Measurements from ENCODE around the gene TGFBR3. TPM values are rescaled to one million over a fixed set of nuclear protein-coding genes. Genes with fewer than 3 reads are reported as not detected.

TGFBR3 gene
- total and polyA plus RNA-seq, 12 donors, result 6.6 to 36.7 (median 24.3) TPM

DNA sequence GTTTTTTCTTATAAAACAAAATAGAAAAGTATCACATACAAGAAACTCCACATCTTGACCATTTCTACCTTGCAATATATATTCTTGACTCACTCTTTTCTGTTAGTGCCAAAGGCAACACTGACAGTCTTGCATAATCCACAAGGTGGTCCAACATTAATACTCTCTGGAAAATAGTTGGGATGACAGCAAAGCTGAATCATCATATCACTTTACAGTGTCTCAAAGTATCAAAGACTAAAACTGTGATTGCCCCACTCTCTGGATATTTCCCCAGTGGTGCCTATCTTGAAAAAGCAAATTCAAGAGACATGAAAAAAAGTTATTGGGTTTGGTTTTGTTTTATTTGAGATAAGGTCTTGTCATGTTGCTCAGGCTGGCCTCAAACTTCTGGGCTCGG is 14.6 kb upstream of the TGFBR3 start:
- no peak overlapping the region for H3K4me3 ChIP-seq
- no peaks in the 10 kb centered on the region for H3K27me3 ChIP-seq
- DNase-seq (no peak), ATAC-seq (peak in 1 of 8 donors; percentile 42)
- H3K9me3 ChIP-seq, result no peaks in the 10 kb centered on the region
- intact Hi-C loops (cut with DNase I), result no loop called here
- peaks cover 0 to 7% (median 0%) of the 10 kb centered on the region in 9 donors for H3K4me1 ChIP-seq
- TF ChIP-seq, protein P1, sequence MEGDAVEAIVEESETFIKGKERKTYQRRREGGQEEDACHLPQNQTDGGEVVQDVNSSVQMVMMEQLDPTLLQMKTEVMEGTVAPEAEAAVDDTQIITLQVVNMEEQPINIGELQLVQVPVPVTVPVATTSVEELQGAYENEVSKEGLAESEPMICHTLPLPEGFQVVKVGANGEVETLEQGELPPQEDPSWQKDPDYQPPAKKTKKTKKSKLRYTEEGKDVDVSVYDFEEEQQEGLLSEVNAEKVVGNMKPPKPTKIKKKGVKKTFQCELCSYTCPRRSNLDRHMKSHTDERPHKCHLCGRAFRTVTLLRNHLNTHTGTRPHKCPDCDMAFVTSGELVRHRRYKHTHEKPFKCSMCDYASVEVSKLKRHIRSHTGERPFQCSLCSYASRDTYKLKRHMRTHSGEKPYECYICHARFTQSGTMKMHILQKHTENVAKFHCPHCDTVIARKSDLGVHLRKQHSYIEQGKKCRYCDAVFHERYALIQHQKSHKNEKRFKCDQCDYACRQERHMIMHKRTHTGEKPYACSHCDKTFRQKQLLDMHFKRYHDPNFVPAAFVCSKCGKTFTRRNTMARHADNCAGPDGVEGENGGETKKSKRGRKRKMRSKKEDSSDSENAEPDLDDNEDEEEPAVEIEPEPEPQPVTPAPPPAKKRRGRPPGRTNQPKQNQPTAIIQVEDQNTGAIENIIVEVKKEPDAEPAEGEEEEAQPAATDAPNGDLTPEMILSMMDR (IDR thresholded peaks at IDR 0.05), result no peak
- H3K36me3 ChIP-seq, result no peaks in the 10 kb centered on the region
- 93 to 98% methylated on average over 1 of the region's 1 CpG for WGBS, 2 donors
- no peak overlapping the region for H3K27ac ChIP-seq

DNA sequence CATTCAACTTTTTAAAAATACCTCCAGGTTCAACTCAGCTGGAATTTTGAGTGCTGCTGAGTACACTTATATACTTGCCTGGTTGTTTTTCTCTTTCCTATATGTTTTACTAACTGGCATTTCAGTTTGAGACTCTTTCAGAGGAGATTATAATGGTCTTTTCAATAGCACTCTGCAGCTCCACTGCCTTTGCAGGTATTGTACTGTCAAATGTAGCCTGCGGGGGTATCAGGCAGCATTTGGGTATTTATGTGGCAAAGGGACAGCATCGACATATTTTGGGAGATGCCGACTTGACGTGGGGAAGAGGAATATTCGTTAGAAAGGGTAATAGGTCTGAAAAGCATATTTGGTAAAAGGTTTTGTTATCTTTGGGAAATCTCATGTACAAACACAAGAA is 11.1 kb upstream of the TGFBR3 start:
- no peak for DNase-seq
- Histone ChIP-seq H3K4me1 (peaks cover 0 to 7% (median 0%) of the 10 kb centered on the region in 9 donors), H3K9me3 (no peaks in the 10 kb centered on the region), H3K4me3 (no peak overlapping the region), H3K27me3 (no peaks in the 10 kb centered on the region), H3K36me3 (no peaks in the 10 kb centered on the region), H3K27ac (no peak overlapping the region)
- intact Hi-C loops (cut with DNase I), result no loop called here
- ATAC-seq, result no peak
- TF ChIP-seq, protein P1 (IDR thresholded peaks at IDR 0.05), result no peak
- WGBS, 2 donors, result 78 to 86% methylated on average over 5 of the region's 5 CpGs

DNA sequence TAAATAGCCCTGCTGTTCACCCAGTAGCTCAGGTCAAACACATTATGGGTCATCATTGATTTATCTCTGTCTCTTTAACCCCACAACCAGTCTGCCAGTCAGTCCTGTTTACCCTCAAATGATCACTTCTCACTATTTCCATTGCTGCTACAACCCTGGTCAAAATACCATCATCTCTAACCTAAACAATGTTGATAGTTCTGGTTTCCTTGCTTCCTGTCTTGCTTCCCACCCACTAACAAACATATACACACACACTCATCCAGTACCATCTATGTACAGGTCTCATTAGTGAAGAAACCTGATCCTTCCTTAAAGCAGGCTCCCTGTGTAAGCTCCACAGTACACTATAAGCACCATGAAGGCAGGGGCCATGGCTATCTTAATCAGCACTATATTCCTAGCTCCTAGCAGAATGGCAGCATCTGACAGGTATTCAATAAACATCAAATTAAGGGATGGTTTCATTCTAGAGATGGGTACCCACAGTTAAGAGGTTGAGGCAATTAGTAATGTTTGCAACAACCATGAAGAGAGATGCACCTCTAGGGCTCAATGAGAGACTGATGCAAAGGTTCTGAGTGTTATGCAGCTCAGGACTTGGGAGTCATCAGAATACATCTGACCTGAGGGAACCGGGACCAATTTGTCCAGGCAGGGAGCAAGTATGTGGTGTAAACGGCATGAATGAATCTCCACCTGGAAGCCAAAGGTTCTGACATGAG is 10.0 kb upstream of the TGFBR3 start:
- Histone ChIP-seq H3K4me1 (peaks cover 0 to 15% (median 0%) of the 10 kb centered on the region in 9 donors), H3K27me3 (no peaks in the 10 kb centered on the region), H3K27ac (no peak overlapping the region), H3K9me3 (no peaks in the 10 kb centered on the region), H3K36me3 (no peaks in the 10 kb centered on the region), H3K4me3 (no peak overlapping the region)
- ATAC-seq (no peak), DNase-seq (no peak)
- intact Hi-C loops (cut with DNase I), result no loop called here
- TF ChIP-seq, protein P1 (IDR thresholded peaks at IDR 0.05), result no peak
- WGBS, 2 donors, result 31 to 38% methylated on average over 2 of the region's 2 CpGs

DNA sequence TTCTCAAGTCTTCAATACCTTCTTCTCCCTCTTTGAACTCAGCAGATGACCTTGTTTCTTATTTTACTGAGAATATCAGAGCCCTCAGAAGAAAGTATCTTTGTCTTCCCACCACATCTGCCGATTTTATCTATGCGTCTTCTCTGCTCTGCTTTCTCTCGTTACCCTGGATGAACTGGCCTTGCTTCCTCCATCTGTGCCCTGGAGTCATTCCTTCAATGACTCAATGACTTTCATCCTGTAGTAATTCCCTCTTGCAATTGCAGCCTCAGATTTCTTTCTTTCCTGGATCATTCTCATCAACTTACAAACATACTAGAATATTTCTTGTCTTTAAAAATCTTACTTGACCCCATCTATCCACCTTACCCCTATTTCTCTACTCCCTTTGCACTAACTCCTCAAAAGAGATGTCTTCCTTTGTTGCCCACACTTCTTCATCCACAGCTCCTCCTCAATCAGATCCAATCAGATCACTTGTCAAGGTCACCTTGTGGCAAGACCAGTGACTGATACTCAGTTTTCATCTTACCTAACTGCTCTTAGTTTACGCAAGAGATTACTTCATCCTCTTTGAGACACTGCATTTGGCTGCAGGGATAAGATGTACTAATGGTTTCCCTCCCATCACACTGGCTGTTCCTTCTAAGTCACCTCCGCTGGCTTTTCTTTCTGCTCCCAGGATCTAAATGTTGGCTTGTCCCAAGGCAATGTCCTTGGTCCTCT is 8.2 kb upstream of the TGFBR3 start:
- Histone ChIP-seq H3K4me3 (no peak overlapping the region), H3K4me1 (peaks cover 0 to 25% (median 0%) of the 10 kb centered on the region in 9 donors), H3K27me3 (no peaks in the 10 kb centered on the region), H3K27ac (no peak overlapping the region), H3K36me3 (no peaks in the 10 kb centered on the region), H3K9me3 (no peaks in the 10 kb centered on the region)
- WGBS, 2 donors, result 85 to 87% methylated on average over 5 of the region's 5 CpGs
- intact Hi-C loops (cut with DNase I), result no loop called here
- TF ChIP-seq, protein P1 (IDR thresholded peaks at IDR 0.05), result no peak
- peak in 1 of 8 donors; percentile 51 for ATAC-seq
- DNase-seq, result no peak
